GM13976 (cell line): ENCODE measurements around the gene MEST.
"Not testable (repeated sequence)": the region's sequence is repeated elsewhere in the genome, so short reads cannot be mapped to it uniquely, and the experiment has no call there.

Experiments
- DNase-seq: peaks from one replicate; pipeline ENCODE4 v3.0.0; 2012; ENCODE audit warnings: low spot score
- CTCF ChIP-seq: IDR thresholded peaks from 2 replicates; pipeline ENCODE4 v1.5.1; 2012; ENCODE audit warnings: borderline replicate concordance, mild to moderate bottlenecking; ENCODE audit not compliant: insufficient read depth; ENCODE audit errors: extremely low read depth, missing control alignments, control extremely low read depth
- in situ Hi-C: fragments of 300-500 bp; cut with MboI; formaldehyde crosslinking; loops from one replicate; pipeline ENCODE4 v1.12.0; 2022; ENCODE audit warnings: low sequenced_read_pairs, mixed read lengths, inconsistent platforms; ENCODE audit not compliant: unreplicated experiment

Gene MEST

GRCh38 chr7:130491841-130492522, at the start of gene MEST:
Gene MEST, plus strand, starts transcription at chr7:130492085. Its CDS starts 229 bp downstream, at chr7:130492314.
- peak; percentile 31 for DNase-seq
- in situ Hi-C loops, result loop anchor here (25.0 kb wide), 1 partner anchor 430 kb away; the partner anchor contains the start of genes KLHDC10 and ZC3HC1
- no peak for TF ChIP-seq CTCF

GRCh38 chr7:130442601-130443000, 49.3 kb upstream of the MEST start:
- in situ Hi-C loops, result no loop called here
- no peak for TF ChIP-seq CTCF
- no peak for DNase-seq

GRCh38 chr7:130444234-130444633, 47.7 kb upstream of the MEST start:
- in situ Hi-C loops, result no loop called here
- TF ChIP-seq CTCF, result no peak
- no peak for DNase-seq

GRCh38 chr7:130444751-130445407, 47.0 kb upstream of the MEST start:
- DNase-seq, result no peak
- no peak for TF ChIP-seq CTCF
- in situ Hi-C loops, result no loop called here

GRCh38 chr7:130446259-130446658, 45.6 kb upstream of the MEST start:
- no peak for TF ChIP-seq CTCF
- no peak for DNase-seq
- in situ Hi-C loops, result no loop called here

GRCh38 chr7:130451344-130451743, 40.5 kb upstream of the MEST start:
- in situ Hi-C loops, DNase-seq: not testable (repeated sequence)

GRCh38 chr7:130452951-130453350, 38.9 kb upstream of the MEST start:
- no peak for DNase-seq
- no peak for TF ChIP-seq CTCF
- in situ Hi-C loops, result no loop called here
